HL-60 (cell line): Measurements from ENCODE around the gene WBP2.

Experiments
- POLR2AphosphoS5 ChIP-seq: IDR thresholded peaks from 2 replicates; pipeline ENCODE4 v1.6.1; 2012; ENCODE audit warnings: low read depth
- SPI1 ChIP-seq: IDR thresholded peaks from 2 replicates; pipeline ENCODE4 v1.6.1; 2012; ENCODE audit warnings: low read depth, mild to moderate bottlenecking, borderline replicate concordance
- TF ChIP-seq, protein P1 (sequence below): IDR thresholded peaks from one replicate; pipeline ENCODE4 v1.5.1; 2011; ENCODE audit warnings: low read length, control low read depth, inconsistent platforms; ENCODE audit not compliant: insufficient read depth
- TF ChIP-seq, protein P2 (sequence below): IDR thresholded peaks from 2 replicates; pipeline ENCODE4 v1.6.1; 2012; ENCODE audit warnings: low read depth; ENCODE audit not compliant: insufficient replicate concordance

DNA sequence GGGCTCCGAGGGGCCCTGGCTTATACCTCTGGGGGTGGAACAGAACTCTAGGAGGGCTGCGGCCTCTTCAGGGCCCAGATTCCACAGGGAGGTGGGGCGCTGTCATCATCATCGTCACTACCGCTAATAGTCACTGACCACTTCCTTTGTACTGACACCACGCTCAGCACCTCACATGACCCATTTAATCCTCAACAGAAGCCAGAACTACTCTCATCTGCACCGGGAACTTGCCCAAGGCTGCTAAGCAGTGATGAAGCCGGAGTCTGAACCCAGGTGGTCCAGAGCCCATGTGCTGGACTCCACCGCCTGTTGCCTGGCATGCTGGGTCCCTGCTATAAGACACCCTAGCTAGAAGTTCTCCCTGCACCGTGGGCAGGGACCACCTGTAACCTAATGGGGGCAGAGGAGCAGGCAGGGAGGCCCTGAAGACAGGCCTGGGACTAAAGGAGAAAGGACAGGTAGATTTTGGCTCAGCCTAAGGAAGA is 22.9 kb downstream of the WBP2 start:
- TF ChIP-seq, protein P1, sequence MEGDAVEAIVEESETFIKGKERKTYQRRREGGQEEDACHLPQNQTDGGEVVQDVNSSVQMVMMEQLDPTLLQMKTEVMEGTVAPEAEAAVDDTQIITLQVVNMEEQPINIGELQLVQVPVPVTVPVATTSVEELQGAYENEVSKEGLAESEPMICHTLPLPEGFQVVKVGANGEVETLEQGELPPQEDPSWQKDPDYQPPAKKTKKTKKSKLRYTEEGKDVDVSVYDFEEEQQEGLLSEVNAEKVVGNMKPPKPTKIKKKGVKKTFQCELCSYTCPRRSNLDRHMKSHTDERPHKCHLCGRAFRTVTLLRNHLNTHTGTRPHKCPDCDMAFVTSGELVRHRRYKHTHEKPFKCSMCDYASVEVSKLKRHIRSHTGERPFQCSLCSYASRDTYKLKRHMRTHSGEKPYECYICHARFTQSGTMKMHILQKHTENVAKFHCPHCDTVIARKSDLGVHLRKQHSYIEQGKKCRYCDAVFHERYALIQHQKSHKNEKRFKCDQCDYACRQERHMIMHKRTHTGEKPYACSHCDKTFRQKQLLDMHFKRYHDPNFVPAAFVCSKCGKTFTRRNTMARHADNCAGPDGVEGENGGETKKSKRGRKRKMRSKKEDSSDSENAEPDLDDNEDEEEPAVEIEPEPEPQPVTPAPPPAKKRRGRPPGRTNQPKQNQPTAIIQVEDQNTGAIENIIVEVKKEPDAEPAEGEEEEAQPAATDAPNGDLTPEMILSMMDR = no peak
- TF ChIP-seq, protein P2, sequence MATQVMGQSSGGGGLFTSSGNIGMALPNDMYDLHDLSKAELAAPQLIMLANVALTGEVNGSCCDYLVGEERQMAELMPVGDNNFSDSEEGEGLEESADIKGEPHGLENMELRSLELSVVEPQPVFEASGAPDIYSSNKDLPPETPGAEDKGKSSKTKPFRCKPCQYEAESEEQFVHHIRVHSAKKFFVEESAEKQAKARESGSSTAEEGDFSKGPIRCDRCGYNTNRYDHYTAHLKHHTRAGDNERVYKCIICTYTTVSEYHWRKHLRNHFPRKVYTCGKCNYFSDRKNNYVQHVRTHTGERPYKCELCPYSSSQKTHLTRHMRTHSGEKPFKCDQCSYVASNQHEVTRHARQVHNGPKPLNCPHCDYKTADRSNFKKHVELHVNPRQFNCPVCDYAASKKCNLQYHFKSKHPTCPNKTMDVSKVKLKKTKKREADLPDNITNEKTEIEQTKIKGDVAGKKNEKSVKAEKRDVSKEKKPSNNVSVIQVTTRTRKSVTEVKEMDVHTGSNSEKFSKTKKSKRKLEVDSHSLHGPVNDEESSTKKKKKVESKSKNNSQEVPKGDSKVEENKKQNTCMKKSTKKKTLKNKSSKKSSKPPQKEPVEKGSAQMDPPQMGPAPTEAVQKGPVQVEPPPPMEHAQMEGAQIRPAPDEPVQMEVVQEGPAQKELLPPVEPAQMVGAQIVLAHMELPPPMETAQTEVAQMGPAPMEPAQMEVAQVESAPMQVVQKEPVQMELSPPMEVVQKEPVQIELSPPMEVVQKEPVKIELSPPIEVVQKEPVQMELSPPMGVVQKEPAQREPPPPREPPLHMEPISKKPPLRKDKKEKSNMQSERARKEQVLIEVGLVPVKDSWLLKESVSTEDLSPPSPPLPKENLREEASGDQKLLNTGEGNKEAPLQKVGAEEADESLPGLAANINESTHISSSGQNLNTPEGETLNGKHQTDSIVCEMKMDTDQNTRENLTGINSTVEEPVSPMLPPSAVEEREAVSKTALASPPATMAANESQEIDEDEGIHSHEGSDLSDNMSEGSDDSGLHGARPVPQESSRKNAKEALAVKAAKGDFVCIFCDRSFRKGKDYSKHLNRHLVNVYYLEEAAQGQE = no peak
- TF ChIP-seq POLR2AphosphoS5 (no peak), SPI1 (no peak)
